GM19025 (cell line): ENCODE measurements around the gene BCAS3.

Source experiments
- ATAC-seq: cut with Tn5 transposase; IDR thresholded peaks from one replicate; pipeline ENCODE4 v1.9.1; 2021; ENCODE audit warnings: mild to moderate bottlenecking, low read depth, moderate library complexity; ENCODE audit not compliant: unreplicated experiment

Gene BCAS3

GRCh38 chr17:61175298-61176142, 497.9 kb downstream of the BCAS3 start:
- no peak for ATAC-seq

- no peak for ATAC-seq
Observed at GRCh38 chr17:61177351-61177750, 499.7 kb downstream of the BCAS3 start.

GRCh38 chr17:61178284-61178683, 500.6 kb downstream of the BCAS3 start:
- ATAC-seq, result no peak

- ATAC-seq, result no peak
Observed at GRCh38 chr17:61179380-61179806, 501.7 kb downstream of the BCAS3 start.

GRCh38 chr17:61183793-61184192, 506.1 kb downstream of the BCAS3 start:
- no peak for ATAC-seq

- ATAC-seq, result no peak
Observed at GRCh38 chr17:61185385-61185784, 507.7 kb downstream of the BCAS3 start.

- no peak for ATAC-seq
Observed at GRCh38 chr17:61187038-61187437, 509.4 kb downstream of the BCAS3 start.

- no peak for ATAC-seq
Observed at GRCh38 chr17:61188081-61188480, 510.4 kb downstream of the BCAS3 start.

- ATAC-seq, result no peak
Observed at GRCh38 chr17:61189968-61190367, 512.3 kb downstream of the BCAS3 start.

GRCh38 chr17:61196302-61196704, 518.7 kb downstream of the BCAS3 start:
- ATAC-seq, result no peak

GRCh38 chr17:61196799-61197198, 519.1 kb downstream of the BCAS3 start:
- ATAC-seq, result no peak

GRCh38 chr17:61199431-61200338, 522.0 kb downstream of the BCAS3 start:
- no peak for ATAC-seq

GRCh38 chr17:61200339-61200715, 522.7 kb downstream of the BCAS3 start:
- no peak for ATAC-seq

GRCh38 chr17:61201211-61201610, 523.6 kb downstream of the BCAS3 start:
- no peak for ATAC-seq

GRCh38 chr17:61202564-61202963, 524.9 kb downstream of the BCAS3 start:
- ATAC-seq, result no peak

GRCh38 chr17:61203671-61204131, 526.0 kb downstream of the BCAS3 start:
- no peak for ATAC-seq

GRCh38 chr17:61204456-61204855, 526.8 kb downstream of the BCAS3 start:
- no peak for ATAC-seq

GRCh38 chr17:61205401-61205800, 527.8 kb downstream of the BCAS3 start:
- no peak for ATAC-seq

GRCh38 chr17:61205931-61206330, 528.3 kb downstream of the BCAS3 start:
- ATAC-seq, result no peak

GRCh38 chr17:61206922-61207321, 529.3 kb downstream of the BCAS3 start:
- no peak for ATAC-seq
